ENCODE data around the gene EIF5.

DNA sequence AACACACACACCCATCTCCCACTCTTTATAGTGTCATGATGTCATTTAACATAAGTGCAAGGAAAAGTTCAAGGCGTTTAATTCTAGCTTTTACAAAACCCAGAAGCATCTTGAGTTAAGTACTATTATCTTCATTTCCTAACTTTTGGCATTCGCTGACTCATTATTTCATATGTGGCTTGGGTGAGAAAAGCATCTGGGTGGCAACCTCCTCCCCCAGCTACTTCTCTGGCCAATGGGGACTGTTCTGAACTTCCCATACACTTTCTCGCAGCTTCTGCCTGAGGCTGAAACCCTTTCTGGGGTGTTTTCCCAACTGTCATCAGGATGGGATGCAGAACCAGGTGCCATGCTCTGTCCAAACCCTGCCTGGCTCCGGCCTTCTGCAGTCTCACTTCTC lies 48.3 kb downstream of the EIF5 start:
- TF ChIP-seq, protein P1, sequence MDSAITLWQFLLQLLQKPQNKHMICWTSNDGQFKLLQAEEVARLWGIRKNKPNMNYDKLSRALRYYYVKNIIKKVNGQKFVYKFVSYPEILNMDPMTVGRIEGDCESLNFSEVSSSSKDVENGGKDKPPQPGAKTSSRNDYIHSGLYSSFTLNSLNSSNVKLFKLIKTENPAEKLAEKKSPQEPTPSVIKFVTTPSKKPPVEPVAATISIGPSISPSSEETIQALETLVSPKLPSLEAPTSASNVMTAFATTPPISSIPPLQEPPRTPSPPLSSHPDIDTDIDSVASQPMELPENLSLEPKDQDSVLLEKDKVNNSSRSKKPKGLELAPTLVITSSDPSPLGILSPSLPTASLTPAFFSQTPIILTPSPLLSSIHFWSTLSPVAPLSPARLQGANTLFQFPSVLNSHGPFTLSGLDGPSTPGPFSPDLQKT (IDR thresholded peaks at IDR 0.05; ENCODE audit: borderline replicate concordance, low read depth, low read length): no peak
- no peak for TF ChIP-seq ZNF16 (tag by site-specific recombination; IDR thresholded peaks at IDR 0.05; ENCODE audit: low read depth)
- TF ChIP-seq, protein P2, sequence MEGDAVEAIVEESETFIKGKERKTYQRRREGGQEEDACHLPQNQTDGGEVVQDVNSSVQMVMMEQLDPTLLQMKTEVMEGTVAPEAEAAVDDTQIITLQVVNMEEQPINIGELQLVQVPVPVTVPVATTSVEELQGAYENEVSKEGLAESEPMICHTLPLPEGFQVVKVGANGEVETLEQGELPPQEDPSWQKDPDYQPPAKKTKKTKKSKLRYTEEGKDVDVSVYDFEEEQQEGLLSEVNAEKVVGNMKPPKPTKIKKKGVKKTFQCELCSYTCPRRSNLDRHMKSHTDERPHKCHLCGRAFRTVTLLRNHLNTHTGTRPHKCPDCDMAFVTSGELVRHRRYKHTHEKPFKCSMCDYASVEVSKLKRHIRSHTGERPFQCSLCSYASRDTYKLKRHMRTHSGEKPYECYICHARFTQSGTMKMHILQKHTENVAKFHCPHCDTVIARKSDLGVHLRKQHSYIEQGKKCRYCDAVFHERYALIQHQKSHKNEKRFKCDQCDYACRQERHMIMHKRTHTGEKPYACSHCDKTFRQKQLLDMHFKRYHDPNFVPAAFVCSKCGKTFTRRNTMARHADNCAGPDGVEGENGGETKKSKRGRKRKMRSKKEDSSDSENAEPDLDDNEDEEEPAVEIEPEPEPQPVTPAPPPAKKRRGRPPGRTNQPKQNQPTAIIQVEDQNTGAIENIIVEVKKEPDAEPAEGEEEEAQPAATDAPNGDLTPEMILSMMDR (tag by site-specific recombination; IDR thresholded peaks at IDR 0.05): no peak
- TF ChIP-seq, protein P3, sequence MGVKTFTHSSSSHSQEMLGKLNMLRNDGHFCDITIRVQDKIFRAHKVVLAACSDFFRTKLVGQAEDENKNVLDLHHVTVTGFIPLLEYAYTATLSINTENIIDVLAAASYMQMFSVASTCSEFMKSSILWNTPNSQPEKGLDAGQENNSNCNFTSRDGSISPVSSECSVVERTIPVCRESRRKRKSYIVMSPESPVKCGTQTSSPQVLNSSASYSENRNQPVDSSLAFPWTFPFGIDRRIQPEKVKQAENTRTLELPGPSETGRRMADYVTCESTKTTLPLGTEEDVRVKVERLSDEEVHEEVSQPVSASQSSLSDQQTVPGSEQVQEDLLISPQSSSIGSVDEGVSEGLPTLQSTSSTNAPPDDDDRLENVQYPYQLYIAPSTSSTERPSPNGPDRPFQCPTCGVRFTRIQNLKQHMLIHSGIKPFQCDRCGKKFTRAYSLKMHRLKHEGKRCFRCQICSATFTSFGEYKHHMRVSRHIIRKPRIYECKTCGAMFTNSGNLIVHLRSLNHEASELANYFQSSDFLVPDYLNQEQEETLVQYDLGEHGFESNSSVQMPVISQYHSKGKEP (tag by site-specific recombination; IDR thresholded peaks at IDR 0.05): no peak
